Measurements from ENCODE around the gene OCA2.
"Not testable (repeated sequence)": the region's sequence is repeated elsewhere in the genome, so short reads cannot be mapped to it uniquely, and the experiment has no call there.

Gene OCA2

DNA sequence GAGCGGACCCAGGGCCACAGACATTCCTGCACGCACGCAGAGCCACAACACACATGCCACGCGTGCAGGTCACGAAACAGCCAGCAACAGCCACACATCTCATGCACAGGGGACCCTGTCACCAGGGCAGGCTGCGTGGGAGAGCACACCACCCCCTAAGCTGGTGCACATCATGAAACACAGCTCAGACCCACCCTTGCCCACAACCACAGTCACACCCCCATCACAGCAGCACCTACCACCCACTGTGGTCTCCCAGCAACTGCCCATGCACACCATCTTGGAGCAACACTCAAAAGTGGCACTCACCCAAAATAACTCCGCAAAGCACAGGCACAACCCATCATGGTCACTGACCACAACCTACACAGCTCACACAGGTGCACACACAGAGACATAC is 75.7 kb downstream of the OCA2 start:
- DNase-seq (ENCODE audit: low spot score), result no peak

DNA sequence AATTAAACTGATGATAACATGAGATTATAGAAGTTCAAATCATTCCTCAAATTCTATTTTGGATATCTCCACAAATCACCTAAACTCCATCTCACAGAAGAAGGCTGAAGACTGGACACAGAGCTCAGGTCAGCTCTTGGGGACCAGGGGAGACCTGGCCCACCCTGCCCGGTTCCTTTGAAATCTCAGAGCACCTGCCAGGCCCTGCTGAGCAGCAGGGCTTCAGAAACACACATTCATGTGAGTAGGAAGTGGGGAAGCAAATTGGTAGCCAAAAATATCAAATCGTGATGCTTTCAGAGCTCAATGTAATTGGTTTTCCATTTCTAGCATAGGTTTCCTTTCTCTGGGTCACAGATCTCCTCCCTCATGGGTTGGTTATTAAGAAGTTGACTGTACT is 76.2 kb downstream of the OCA2 start:
- no peak for DNase-seq (ENCODE audit: low spot score)

DNA sequence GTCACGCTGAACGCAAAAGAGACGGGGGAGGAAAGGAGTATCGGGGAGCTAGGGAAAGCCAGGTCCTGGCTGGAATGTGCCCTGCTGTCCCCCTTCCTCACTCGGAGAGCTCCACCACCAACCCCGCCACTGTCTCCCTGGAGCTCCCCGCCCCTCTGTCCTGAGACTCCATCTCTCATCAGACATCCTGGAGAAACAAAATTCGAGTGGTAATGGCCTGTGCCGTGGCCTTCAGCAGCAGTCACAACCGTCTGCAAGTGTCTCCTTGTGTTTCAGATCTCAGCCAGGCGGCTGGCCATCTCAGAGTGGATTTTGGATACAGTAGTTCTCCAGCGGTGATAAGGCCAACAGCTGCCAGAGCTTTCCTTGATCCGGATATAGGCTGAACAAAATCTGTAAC is 76.9 kb downstream of the OCA2 start:
- no peak for DNase-seq (ENCODE audit: low spot score)

DNA sequence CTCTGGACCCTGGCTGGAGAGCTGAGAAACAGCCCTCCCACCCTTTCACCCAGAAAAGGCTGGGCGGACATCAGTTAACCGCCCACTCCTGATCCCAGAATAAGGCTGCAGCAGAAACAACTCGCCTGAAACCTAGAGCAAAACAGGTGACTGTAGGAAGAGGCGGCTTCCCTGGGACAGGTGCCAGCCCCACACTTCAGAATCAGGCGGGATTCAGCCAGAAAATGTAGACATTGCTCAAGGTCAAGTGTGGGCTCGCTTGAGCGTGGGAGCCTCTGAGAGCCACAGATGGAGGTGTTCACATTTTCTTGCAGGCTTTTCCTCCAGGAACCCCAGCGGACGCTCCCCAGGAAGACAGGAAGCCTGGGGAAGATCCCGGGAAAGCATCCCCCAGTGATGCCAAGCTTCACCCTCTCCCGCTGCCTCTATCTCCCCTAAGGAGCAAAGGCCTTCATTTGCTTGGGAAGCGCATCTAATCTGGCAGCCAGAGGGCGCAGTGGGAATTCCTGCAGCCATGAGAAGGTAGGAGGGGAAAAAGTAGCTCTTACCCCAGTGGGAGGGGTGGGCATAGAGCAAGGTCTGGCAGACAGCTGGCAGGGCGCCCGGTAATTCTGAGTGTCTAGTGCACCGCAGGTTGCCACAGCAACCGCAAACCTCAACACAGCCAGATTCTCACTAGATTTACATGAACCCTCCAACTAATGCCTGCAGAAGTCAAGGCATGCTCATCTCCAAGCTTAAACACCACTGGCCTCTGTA is 77.7 kb downstream of the OCA2 start:
- peak; percentile 33 for DNase-seq (ENCODE audit: low spot score)

DNA sequence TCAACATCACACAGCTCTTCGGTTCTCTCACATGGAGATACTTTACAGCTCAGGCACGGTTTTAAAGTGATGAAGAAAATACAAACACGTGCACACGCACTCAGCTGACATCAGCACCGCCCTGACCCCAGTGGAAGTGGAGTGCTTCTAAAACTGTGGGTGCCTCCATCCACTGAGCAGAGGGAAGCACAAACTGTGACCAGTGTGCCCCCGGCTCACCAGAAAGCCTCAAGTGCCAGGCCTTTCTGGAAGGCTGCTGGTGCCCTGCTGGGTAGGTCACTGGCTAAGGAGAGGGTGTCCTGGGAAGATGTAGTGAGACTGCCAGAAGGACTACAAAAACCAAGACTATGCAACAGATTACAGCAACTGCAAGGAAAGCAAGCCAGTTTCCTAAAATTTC is 78.5 kb downstream of the OCA2 start:
- no peak for DNase-seq (ENCODE audit: low spot score)

DNA sequence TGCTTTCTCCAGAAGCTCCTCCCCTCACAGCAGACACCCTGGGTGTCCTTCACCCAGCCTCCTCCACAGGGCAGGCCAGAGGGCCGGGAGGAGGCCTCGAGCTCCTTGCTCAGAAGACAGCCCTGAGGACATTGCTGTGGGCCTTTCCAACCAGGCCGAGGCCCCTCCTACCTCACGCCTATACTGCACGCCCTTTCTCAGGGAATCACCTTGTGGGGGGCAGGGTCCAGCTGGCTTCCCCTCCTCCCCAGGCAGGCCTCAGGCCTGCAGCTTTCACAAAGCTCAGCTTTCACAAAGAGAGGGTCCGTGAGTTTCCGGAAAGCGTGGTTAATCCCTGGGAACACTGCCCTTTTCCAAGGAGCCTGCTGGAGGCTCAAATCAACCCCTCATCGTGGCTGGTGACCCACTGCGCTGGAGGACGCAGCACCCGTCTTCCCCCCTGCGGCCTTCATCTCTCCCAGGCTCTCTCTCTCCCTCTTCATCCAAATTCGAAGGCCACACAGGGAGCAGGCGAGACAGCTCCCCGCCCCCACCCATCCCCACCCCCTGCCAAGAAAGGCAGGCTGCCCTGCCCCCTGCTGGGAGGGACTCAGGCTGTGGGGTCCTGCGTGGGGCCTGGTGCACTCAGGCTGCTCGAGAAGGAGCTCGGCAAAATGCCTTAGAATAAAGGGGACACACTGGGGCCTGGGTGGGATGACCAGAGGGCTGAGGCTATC is 79.4 kb downstream of the OCA2 start:
- no peak for DNase-seq (ENCODE audit: low spot score)

DNA sequence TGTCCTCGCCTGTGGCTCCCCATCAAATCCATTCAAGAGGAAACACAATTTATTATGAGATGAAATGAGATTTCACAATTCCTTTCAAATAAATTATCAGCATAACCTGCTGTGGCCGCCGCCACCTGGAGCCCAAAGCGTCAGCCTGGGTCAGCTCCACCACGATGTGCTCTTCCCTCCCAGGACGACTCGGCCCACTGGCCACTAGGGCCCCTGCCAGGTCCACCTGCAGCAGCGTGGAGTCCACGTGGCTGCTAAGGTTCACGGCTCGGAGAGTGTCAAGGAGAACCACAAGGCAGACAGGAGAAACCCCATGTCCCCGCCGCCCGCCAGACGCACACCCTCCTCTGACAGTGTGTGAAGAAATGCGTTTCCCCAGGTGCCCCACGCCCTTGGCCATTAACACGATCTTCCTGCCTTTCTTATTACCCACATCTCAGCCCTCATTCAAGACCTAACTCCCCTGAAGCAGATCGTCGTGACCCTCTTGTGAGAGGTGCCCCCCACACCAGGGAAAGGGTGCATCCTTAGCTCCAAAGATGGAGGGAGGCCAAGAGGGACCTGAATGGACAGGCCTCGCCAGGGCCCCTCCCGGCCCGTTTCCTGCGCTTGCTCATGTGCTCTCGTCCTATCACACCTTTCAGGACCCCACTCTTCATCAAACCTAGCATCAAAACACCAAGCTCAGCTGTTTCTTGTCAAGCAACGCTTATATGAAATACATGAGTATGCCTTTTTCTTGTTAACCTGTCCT is 80.6 kb downstream of the OCA2 start:
- no peak for DNase-seq (ENCODE audit: low spot score)

DNA sequence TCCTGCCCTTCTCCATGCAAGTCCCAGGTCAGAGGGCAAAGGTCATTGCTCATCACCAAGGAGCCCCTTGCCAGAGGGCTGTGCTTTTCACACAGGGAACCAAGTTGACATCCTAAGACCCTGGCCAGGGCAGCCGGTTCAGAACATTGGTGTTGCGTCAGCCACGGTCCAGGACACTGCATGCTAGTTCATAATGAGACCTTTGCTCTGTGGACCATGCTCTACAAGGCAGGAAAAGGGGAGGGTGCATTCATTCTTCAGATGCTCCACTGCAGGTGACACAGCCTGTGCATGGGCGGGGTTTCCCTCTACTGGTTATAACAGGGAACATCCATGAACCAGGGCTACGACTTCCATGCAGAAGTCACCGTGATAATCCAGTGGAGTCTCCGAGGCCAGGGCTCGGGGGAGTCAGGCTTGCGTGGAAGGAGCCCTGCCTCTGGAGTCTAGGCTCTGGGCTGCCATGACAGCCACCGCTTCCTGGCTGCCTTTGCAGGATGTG is 81.6 kb downstream of the OCA2 start:
- DNase-seq (ENCODE audit: low spot score), result no peak

DNA sequence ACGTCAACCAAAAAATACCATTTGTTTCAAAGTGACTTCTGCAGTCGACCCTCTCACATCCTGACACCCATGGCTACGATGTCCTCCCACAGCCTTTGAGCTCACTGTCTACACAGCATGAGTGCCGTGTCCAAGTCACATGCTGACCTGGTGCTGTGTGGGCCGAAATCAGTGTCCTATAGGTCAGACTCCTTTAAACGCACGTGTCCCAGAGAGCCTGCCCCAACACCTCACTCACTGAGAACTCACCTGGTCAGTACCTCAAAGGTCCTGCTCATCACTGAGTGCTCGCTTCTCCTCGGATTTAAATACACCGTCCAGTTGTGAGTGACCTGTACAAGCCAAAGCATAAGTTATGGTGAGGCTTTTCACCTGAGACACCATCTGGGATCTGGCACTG is 83.3 kb downstream of the OCA2 start:
- no peak for DNase-seq (ENCODE audit: low spot score)

DNA sequence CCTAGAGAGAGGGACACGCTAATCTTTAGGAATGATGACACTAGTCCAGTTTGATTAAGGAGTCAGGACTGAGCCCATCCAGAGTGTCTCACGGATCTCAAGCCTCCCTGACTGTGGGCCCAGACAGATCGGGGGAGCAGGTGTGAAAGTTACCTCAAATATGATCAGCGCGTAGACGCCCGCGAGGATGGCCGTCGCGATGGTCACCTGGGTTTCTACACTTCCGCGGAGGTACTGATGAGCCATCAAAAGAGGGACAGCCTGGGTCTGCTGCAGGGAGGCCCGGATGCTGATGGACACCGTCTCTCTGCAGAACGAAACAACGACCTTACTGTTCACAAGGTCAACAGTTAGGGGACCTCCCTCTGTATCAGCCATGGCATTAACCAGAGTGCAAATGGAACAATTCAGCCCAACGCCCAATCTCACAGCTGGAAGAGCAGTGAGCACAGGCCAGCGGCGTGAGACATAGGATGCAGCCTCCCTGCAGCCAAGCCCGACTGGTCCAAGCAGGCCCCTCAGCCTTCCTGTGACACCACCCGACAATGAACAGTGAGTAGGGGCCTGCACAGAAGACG is 84.4 kb downstream of the OCA2 start:
- DNase-seq (ENCODE audit: low spot score), result no peak

DNA sequence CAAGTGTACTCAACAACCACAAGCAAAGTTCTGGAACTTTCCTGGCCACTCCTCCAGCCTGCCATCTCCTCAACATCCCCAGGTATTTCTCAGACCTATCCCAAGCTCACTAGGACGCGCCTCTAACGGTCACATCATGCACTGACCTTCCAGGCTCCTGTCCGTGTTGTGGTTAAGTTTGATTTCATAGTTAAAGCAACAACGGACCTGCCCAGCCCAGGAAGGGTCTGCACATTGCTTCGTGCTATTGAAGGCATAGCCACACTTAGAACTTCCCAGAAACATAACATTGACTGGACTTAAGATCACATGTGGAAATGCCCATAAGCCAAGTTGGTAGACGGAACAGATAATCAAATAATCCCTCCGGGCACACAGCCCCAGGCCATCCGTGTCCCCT is 85.1 kb downstream of the OCA2 start:
- DNase-seq (ENCODE audit: low spot score), result no peak

DNA sequence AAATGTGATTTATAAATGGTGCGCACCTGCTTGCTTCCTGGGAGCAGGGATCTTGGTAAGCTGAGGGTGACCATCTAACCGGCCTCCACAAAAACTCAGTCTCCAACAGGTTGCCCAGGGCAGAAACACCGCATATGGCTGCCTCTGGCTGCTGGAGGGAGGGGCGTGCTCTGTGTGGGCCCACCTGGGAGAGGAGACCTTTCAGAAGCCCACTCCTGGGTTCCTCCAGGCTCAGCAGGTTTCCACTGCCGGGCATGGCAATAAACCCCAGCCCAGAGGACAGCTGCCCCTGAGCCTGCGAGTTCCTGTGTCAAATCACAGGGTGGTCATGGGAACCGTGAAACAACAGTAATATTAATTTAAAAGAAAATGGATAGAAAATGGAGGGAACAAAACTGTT is 85.6 kb downstream of the OCA2 start:
- no peak for DNase-seq (ENCODE audit: low spot score)

DNA sequence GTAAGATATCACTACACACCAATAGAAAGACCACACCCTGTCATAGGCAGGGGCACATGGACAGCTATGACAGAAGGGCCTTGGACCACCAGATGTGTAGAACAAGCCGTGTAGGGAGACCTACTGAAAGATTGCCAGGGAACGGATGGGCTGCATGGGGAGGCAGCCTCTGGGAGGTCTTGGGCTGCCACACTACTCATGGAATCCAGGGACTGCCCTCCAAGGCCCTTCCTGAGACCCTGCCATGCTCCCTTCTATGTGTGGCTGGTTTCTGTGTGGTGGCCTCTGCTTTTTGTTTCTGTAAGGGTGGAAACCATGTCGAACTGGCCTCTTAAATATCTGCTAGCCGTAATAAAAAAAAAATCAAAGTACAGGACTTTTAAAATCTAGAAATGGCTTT is 86.9 kb downstream of the OCA2 start:
- no peak for DNase-seq (ENCODE audit: low spot score)

DNA sequence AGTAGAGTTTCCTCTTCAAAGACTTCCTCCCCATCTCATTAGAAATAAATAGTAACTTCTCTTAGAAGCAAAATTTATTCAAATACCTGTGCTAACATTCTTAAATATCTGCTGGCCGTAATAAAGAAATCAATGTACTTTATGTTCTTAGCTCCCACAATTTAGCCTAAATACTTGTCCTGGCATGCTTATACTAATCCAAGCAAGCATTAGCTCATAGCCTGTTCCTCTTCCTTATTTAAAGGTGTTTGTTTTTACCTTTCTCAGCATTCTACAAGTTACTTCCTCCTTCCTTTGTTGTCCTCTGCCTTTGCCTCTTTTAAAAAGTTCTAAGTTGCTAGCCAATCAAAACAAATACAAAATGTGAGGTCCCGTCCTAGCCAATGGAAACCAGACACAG is 90.9 kb downstream of the OCA2 start:
- DNase-seq (ENCODE audit: low spot score), result not testable (repeated sequence)

DNA sequence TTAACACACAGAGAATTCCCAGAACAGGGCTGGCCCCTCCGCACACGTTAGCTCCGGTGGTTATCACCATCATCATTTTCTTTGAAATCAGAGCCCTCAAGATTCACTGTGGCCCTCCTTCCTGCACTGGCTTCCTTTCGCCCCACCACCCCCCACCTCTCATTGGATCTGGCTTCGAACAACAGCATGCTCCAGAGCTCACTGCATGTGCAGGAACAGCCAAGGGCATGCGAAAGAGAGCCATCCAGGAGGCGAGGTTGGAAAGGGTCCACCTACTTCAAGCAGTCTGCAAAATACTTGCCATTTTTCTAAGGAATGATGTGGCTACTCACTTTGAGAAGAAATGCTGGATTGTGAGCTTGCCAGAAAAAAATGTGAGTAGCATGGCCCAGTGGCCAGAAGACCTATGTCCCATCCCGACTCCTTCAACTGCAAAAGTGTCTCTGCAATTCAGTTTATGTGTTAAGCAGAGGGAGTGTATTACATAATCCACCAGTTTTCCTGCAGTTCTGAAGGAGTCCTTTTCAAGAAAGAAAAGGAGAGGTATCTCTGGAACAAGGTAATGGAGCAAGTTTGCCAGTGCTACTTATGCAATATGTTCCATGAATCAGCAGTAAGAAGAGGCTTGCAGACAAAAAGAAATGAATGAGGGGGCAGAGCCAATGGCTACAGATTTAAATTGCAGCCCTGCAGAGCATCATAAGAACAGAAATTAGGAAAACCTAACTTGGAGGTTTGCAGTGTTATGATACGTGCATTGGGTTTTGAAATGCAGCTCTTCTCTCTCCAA is 92.8 kb downstream of the OCA2 start:
- no peak for DNase-seq (ENCODE audit: low spot score)

DNA sequence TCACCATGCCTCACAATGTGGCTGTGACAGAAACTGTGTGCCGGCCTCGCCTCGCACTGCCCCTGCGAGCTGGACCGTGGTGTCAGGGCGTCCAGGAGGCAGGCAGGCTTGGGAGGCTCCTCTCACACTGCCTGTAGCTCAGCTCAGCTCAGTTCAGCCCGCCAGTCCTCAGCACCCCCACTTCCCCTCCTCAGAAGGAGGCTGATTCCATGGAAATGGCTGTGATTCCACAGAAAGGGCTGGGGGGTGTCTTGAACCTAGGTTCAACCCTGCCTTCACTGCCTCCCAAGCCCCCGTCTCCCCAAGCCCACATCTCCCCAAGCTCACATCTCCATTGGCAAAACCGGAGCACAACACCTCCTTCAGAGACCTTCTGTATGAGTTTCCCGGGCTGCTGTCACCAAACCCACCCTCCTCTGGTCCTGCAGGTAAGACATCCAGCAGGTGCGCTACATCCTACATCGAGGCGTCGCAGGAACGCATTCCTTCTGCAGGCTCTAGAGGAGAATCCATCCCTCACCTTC is 94.0 kb downstream of the OCA2 start:
- no peak for DNase-seq (ENCODE audit: low spot score)

DNA sequence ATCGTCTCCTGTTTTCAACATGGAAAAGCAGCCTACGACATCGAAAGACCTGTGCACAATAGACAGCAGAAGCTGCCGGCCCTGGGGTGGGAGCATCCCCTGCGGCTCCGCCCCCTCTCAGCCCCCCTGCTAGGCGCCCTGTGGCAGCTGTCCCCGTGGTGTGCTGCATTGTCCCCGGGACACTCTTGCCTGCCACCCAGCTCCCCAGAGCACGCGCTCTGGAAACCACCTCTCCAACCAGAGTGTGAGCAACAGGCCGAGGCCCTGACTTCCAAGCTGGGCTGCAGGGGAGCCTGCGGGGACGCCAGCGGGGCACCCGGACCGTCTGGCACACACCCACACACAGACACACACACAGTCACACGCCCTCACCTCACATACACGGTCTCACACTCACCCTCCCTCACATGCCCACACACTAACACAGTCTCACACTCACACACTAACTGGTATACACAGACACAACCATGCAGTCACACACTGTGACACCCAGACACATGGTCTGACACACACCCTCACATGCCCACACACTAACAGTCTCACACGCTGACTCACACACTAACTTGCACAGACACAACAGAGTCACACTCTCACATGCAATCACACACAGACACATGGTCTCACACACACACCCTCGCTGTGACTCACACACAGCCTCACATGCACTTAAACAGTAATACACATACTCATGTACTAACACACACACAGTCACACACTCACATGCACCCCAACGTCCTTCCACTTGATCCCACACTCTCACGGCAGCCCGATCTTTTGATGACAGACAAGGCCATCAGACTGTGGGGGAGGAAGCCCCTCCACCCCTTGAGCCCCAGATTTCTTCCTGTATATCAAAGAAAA is 94.7 kb downstream of the OCA2 start:
- no peak for DNase-seq (ENCODE audit: low spot score)

DNA sequence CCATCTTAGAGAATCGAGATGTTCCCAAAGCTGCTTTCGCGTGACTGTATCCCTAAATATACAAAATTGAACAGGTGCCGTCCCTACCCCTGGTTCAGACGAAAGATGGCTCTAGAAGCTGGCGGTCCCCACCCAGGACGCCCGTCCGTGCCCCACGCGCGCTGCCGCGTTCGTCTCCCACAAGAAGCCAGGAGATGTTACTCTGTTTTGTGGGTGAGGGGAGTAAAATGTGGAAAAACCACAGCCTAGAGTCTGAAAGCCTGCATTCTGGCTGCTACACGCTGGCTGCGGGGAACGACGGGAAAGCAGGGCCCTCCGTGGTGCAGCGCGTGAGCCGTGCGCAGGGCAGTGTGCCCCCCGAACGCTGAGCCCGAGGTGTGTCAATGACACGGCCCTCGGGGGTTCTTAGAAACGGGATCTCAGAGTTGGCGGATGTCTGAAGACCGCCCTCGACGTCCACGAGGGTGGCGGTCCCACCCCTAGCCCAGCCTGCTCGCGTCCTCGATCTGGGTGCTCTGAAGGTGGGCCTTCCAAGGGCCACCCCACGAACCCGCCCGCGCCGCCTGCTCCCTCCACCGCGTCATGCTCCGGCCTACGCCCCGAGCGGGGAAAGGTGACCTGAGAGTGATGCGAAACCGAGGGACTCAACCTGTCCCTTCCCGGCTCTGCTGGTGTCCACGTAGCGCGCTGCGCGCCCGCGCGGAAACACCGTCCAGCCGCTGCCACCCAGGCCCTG is 95.6 kb downstream of the OCA2 start:
- DNase-seq (ENCODE audit: low spot score), result no peak

DNA sequence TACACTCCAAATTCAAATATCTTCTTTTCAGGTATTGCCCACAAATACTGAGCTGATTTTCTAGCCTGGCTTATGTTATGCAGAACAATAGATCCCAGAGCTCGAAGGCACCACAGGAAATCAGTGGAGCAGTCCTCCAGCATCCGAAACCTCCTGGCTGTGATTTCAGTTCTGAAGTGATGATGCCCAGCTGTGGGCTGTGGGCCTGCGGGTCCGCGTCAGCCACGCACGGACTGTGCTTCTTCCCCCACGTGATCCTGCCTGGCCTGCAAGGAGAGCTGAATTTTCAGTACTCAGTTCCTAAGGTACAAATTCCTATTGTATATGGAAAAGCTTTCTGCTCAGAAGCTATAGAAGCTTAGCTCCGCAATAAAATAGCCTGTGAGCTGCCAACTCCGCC is 96.2 kb downstream of the OCA2 start:
- no peak for DNase-seq (ENCODE audit: low spot score)

All from globus pallidus (tissue), 1 donor.